HEK293 (cell line): Measurements from ENCODE around the gene HNRNPL.

Experiments used
- CTCF ChIA-PET: fragments of 350-600 bp; formaldehyde crosslinking; extraction: SDS; loops from one replicate; lab custom pipeline; 2021; ENCODE audit warnings: antibody characterized with exemption; lab: Yijun Ruan, JAX
- POLR2A ChIA-PET: fragments of 300-600 bp; formaldehyde crosslinking; extraction: SDS; loops from one replicate; lab custom pipeline; 2020; ENCODE audit warnings: antibody characterized with exemption, inconsistent platforms; lab: Yijun Ruan, JAX
- H3K27ac ChIP-seq: fragments of 200-500 bp; sonication (Bioruptor generic); 2 replicates; pipeline ENCODE4 v1.5.1; 2014; ENCODE audit warnings: low read depth, low read length, control low read depth, inconsistent platforms; ENCODE audit errors: extremely low read depth
- H3K36me3 ChIP-seq, 2 experiments: fragments of 200-500 bp in 1 of 2; sonication (Bioruptor generic) in 1 of 2; 1 replicate in 1 of 2; 2 replicates in 1 of 2; pipeline ENCODE4 v1.5.1; 2014 to 2017; ENCODE audit warnings: inconsistent platforms in 2 of 2, low read length in 2 of 2; ENCODE audit not compliant: control insufficient read depth in 2 of 2, insufficient read depth in 1 of 2
- H3K4me1 ChIP-seq: fragments of 200-500 bp; sonication (Bioruptor generic); 2 replicates; pipeline ENCODE4 v1.5.1; 2014; ENCODE audit warnings: mild to moderate bottlenecking, low read length, inconsistent platforms; ENCODE audit not compliant: control insufficient read depth, insufficient read depth
- H3K4me3 ChIP-seq: 2 replicates; pipeline ENCODE4 v1.5.1; 2011; ENCODE audit warnings: low read depth, mild to moderate bottlenecking, control low read depth, low read length, moderate library complexity
- H3K9me3 ChIP-seq: fragments of 200-500 bp; sonication (Bioruptor generic); 2 replicates; pipeline ENCODE4 v1.5.1; 2014; ENCODE audit warnings: low read depth, low read length, inconsistent platforms; ENCODE audit not compliant: control insufficient read depth, insufficient read depth
- KLF7 ChIP-seq: fragments of 450-650 bp; formaldehyde crosslinking; IDR thresholded peaks from 2 replicates; pipeline ENCODE4 v1.5.1; 2016; ENCODE audit warnings: missing biosample characterization, missing genetic modification characterization, borderline replicate concordance
- ZBTB21 ChIP-seq: fragments of 450-650 bp; formaldehyde crosslinking; IDR thresholded peaks from 2 replicates; pipeline ENCODE4 v1.5.1; 2017; ENCODE audit warnings: missing biosample characterization, missing genetic modification characterization
- ZNF202 ChIP-seq: fragments of 450-650 bp; formaldehyde crosslinking; IDR thresholded peaks from 2 replicates; pipeline ENCODE4 v1.5.1; 2016; ENCODE audit warnings: missing biosample characterization, missing genetic modification characterization, borderline replicate concordance
- ZNF23 ChIP-seq: fragments of 450-650 bp; formaldehyde crosslinking; IDR thresholded peaks from 2 replicates; pipeline ENCODE4 v1.5.1; 2016; ENCODE audit warnings: missing biosample characterization, missing genetic modification characterization, borderline replicate concordance
- ZNF266 ChIP-seq: fragments of 450-650 bp; formaldehyde crosslinking; IDR thresholded peaks from 2 replicates; pipeline ENCODE4 v1.5.1; 2016; ENCODE audit warnings: missing biosample characterization, missing genetic modification characterization, low read depth
- ZNF398 ChIP-seq: fragments of 450-650 bp; formaldehyde crosslinking; IDR thresholded peaks from 2 replicates; pipeline ENCODE4 v1.5.1; 2017; ENCODE audit warnings: missing biosample characterization, missing genetic modification characterization
- ZNF449 ChIP-seq: fragments of 450-650 bp; formaldehyde crosslinking; IDR thresholded peaks from 2 replicates; pipeline ENCODE4 v1.5.1; 2017; ENCODE audit warnings: missing biosample characterization, mild to moderate bottlenecking, missing genetic modification characterization, moderate library complexity
- ZNF548 ChIP-seq: fragments of 450-650 bp; formaldehyde crosslinking; IDR thresholded peaks from 2 replicates; pipeline ENCODE4 v1.5.1; 2016; ENCODE audit warnings: missing biosample characterization, missing genetic modification characterization
- ZNF596 ChIP-seq: fragments of 450-650 bp; IDR thresholded peaks from 2 replicates; pipeline ENCODE4 v1.5.0; 2018; ENCODE audit warnings: missing biosample characterization, mild to moderate bottlenecking, missing genetic modification characterization, moderate library complexity
- ZNF621 ChIP-seq: fragments of 450-650 bp; formaldehyde crosslinking; IDR thresholded peaks from 2 replicates; pipeline ENCODE4 v1.5.1; 2017; ENCODE audit warnings: missing biosample characterization, missing genetic modification characterization
- ZNF645 ChIP-seq: fragments of 450-650 bp; formaldehyde crosslinking; IDR thresholded peaks from 2 replicates; pipeline ENCODE4; 2016; ENCODE audit warnings: missing biosample characterization, missing genetic modification characterization
- ZNF670 ChIP-seq: fragments of 450-650 bp; formaldehyde crosslinking; IDR thresholded peaks from 2 replicates; pipeline ENCODE4 v1.5.1; 2016; ENCODE audit warnings: missing biosample characterization, missing genetic modification characterization, low read depth
- ZNF791 ChIP-seq: fragments of 450-650 bp; formaldehyde crosslinking; IDR thresholded peaks from 2 replicates; pipeline ENCODE4 v1.5.1; 2016; ENCODE audit warnings: missing biosample characterization, missing genetic modification characterization
- ZNF837 ChIP-seq: fragments of 450-650 bp; formaldehyde crosslinking; IDR thresholded peaks from 2 replicates; pipeline ENCODE4 v1.5.1; 2016; ENCODE audit warnings: missing biosample characterization, missing genetic modification characterization
- ZNF843 ChIP-seq: fragments of 450-650 bp; formaldehyde crosslinking; IDR thresholded peaks from 2 replicates; pipeline ENCODE4 v1.5.1; 2016; ENCODE audit warnings: missing biosample characterization, missing genetic modification characterization
- ZXDB ChIP-seq: fragments of 450-650 bp; formaldehyde crosslinking; IDR thresholded peaks from 2 replicates; pipeline ENCODE4 v1.5.1; 2016; ENCODE audit warnings: missing biosample characterization, missing genetic modification characterization
- TF ChIP-seq, protein P1 (sequence below): fragments of 450-650 bp; formaldehyde crosslinking; IDR thresholded peaks from 2 replicates; pipeline ENCODE4 v1.5.1; 2016; ENCODE audit warnings: missing biosample characterization, missing genetic modification characterization, low read depth
- TF ChIP-seq, protein P2 (sequence below): fragments of 450-650 bp; formaldehyde crosslinking; IDR thresholded peaks from 2 replicates; pipeline ENCODE4 v1.5.1; 2016; ENCODE audit warnings: missing biosample characterization, missing genetic modification characterization
- TF ChIP-seq, protein P3 (sequence below): fragments of 450-650 bp; formaldehyde crosslinking; IDR thresholded peaks from 2 replicates; pipeline ENCODE4 v1.5.0; 2017; ENCODE audit warnings: missing biosample characterization, missing genetic modification characterization, borderline replicate concordance
- TF ChIP-seq, protein P4 (sequence below): fragments of 450-650 bp; formaldehyde crosslinking; IDR thresholded peaks from 2 replicates; pipeline ENCODE4 v1.5.1; 2016; ENCODE audit warnings: missing biosample characterization, missing genetic modification characterization

HNRNPL gene

DNA sequence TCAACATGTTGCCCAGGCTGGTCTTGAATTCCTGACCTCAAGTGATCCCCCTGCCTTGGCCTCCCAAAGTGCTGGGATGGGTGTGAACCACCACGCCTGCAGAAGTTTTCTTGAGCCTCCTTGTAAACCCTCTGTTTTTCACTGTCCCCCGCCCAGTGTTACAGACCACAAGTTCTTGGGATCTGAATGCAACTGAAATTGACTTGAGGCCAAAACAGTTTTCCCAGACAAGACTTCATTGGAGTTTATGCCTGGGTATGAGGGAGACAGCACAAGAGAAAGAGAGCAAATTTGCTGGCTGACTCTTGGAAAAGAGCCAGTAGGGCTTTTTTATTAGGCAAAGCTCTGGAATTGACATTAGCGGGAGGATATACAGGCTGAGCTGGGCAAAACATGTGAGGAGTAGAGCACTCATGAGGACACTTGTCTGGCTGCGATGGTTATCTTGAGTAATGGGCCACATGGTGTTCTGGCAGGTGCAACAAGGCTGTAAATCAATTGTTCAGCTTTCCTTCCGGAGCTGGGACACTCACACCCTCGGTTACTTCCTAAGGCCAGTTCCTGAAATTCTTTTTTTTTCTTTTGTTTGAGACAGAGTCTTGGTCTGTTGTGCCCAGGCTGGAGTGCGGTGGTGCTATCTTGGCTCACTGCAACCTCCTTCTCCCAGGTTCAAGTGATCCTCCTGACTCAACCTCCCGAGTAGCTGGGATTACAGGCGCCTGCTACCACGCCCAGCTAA lies 12.7 kb upstream of the HNRNPL start (continued):
- TF ChIP-seq ZXDB (tag by site-specific recombination), result peak; percentile 96
- TF ChIP-seq, protein P1, sequence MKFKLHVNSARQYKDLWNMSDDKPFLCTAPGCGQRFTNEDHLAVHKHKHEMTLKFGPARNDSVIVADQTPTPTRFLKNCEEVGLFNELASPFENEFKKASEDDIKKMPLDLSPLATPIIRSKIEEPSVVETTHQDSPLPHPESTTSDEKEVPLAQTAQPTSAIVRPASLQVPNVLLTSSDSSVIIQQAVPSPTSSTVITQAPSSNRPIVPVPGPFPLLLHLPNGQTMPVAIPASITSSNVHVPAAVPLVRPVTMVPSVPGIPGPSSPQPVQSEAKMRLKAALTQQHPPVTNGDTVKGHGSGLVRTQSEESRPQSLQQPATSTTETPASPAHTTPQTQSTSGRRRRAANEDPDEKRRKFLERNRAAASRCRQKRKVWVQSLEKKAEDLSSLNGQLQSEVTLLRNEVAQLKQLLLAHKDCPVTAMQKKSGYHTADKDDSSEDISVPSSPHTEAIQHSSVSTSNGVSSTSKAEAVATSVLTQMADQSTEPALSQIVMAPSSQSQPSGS, result no peak
- TF ChIP-seq ZBTB21 (tag by site-specific recombination), result peak; percentile 79
- TF ChIP-seq ZNF548 (tag by site-specific recombination), result no peak
- TF ChIP-seq ZNF266 (tag by site-specific recombination), result no peak
- TF ChIP-seq ZNF843 (tag by site-specific recombination), result peak; percentile 93
- TF ChIP-seq ZNF23, result no peak
- TF ChIP-seq, protein P2, sequence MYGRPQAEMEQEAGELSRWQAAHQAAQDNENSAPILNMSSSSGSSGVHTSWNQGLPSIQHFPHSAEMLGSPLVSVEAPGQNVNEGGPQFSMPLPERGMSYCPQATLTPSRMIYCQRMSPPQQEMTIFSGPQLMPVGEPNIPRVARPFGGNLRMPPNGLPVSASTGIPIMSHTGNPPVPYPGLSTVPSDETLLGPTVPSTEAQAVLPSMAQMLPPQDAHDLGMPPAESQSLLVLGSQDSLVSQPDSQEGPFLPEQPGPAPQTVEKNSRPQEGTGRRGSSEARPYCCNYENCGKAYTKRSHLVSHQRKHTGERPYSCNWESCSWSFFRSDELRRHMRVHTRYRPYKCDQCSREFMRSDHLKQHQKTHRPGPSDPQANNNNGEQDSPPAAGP (tag by site-specific recombination), result peak; percentile 86
- TF ChIP-seq ZNF837, result no peak; the same call in 1 of the 2 replicates
- TF ChIP-seq, protein P3, sequence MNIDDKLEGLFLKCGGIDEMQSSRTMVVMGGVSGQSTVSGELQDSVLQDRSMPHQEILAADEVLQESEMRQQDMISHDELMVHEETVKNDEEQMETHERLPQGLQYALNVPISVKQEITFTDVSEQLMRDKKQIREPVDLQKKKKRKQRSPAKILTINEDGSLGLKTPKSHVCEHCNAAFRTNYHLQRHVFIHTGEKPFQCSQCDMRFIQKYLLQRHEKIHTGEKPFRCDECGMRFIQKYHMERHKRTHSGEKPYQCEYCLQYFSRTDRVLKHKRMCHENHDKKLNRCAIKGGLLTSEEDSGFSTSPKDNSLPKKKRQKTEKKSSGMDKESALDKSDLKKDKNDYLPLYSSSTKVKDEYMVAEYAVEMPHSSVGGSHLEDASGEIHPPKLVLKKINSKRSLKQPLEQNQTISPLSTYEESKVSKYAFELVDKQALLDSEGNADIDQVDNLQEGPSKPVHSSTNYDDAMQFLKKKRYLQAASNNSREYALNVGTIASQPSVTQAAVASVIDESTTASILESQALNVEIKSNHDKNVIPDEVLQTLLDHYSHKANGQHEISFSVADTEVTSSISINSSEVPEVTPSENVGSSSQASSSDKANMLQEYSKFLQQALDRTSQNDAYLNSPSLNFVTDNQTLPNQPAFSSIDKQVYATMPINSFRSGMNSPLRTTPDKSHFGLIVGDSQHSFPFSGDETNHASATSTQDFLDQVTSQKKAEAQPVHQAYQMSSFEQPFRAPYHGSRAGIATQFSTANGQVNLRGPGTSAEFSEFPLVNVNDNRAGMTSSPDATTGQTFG (tag by site-specific recombination), result peak; percentile 50; the same call in 1 of the 2 replicates
- TF ChIP-seq ZNF202 (tag by site-specific recombination), result no peak
- TF ChIP-seq ZNF449, result peak; percentile 92
- TF ChIP-seq, all 188 proteins: peak for 98

DNA sequence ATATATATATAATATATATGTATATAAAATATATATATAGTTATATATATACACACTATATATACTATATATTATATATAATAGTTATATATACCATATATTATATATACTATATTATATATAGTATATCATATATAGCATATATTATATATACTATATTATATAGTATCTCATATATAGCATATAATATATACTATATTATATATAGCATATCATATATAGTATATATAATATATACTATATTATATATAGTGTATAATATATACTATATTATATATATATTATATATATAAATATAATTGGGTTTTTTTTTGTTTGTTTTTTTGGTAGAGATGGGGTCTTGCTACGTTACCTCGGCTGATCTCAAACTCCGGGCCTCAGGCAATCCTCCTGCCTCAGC lies 11.6 kb upstream of the HNRNPL start:
- Histone ChIP-seq H3K4me3 (no peak overlapping the region), H3K27ac (no peak overlapping the region), H3K4me1 (peaks cover 18% of the 10 kb centered on the region), H3K9me3 (no peaks in the 10 kb centered on the region), H3K36me3 (no peaks in the 10 kb centered on the region; a peak in 1 of 3 replicates)
- POLR2A ChIA-PET, result interaction anchor here (1.0 to 2.9 kb wide), 4 partner anchors 12 to 38 kb away, joined by 3 to 35 read pairs (median 4); partner anchors contain the start of genes NFKBIB and SIRT2
- CTCF ChIA-PET, result interaction anchor here (0.5 to 2.4 kb wide), 3 partner anchors 26 to 522 kb away, joined by 3 to 9 read pairs (median 3); partner anchors contain the start of gene FBXO17
- TF ChIP-seq ZNF645 (tag by site-specific recombination) (no peak), ZNF398 (tag by site-specific recombination) (no peak), ZNF596 (no peak), ZNF621 (tag by site-specific recombination) (no peak), ZNF670 (tag by site-specific recombination) (no peak), KLF7 (tag by site-specific recombination) (no peak), ZNF791 (tag by site-specific recombination) (no peak)
- TF ChIP-seq, protein P4, sequence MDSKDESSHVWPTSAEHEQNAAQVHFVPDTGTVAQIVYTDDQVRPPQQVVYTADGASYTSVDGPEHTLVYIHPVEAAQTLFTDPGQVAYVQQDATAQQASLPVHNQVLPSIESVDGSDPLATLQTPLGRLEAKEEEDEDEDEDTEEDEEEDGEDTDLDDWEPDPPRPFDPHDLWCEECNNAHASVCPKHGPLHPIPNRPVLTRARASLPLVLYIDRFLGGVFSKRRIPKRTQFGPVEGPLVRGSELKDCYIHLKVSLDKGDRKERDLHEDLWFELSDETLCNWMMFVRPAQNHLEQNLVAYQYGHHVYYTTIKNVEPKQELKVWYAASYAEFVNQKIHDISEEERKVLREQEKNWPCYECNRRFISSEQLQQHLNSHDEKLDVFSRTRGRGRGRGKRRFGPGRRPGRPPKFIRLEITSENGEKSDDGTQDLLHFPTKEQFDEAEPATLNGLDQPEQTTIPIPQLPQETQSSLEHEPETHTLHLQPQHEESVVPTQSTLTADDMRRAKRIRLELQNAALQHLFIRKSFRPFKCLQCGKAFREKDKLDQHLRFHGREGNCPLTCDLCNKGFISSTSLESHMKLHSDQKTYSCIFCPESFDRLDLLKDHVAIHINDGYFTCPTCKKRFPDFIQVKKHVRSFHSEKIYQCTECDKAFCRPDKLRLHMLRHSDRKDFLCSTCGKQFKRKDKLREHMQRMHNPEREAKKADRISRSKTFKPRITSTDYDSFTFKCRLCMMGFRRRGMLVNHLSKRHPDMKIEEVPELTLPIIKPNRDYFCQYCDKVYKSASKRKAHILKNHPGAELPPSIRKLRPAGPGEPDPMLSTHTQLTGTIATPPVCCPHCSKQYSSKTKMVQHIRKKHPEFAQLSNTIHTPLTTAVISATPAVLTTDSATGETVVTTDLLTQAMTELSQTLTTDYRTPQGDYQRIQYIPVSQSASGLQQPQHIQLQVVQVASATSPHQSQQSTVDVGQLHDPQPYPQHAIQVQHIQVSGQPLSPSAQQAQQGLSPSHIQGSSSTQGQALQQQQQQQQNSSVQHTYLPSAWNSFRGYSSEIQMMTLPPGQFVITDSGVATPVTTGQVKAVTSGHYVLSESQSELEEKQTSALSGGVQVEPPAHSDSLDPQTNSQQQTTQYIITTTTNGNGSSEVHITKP (tag by site-specific recombination), result no peak
